Neural crest cell (in vitro differentiated cells): ENCODE results near the gene INHBA. TPM values are rescaled to one million over a fixed set of nuclear protein-coding genes. Genes with fewer than 3 reads are reported as not detected.

Experiments
- DNase-seq: peaks from one replicate; pipeline ENCODE4 v3.0.0; 2021; ENCODE audit warnings: low read depth, mixed read lengths, low spot score
- H3K27ac Mint-ChIP-seq: one replicate; pipeline ENCODE4 v1.8.0; 2021; ENCODE audit warnings: mild to moderate bottlenecking, mixed read lengths; ENCODE audit not compliant: unreplicated experiment
- H3K27me3 Mint-ChIP-seq: 2 replicates; pipeline ENCODE4 v1.8.0; 2021; ENCODE audit warnings: low read depth, mild to moderate bottlenecking, mixed read lengths
- H3K36me3 Mint-ChIP-seq: 2 replicates; pipeline ENCODE4 v1.8.0; 2021; ENCODE audit warnings: low read depth, mild to moderate bottlenecking, mixed read lengths
- H3K4me1 Mint-ChIP-seq: 2 replicates; pipeline ENCODE4 v1.8.0; 2021; ENCODE audit warnings: mixed read lengths
- H3K4me3 Mint-ChIP-seq: one replicate; pipeline ENCODE4 v1.8.0; 2021; ENCODE audit warnings: mild to moderate bottlenecking, mixed read lengths
- H3K9me3 Mint-ChIP-seq: 2 replicates; pipeline ENCODE4 v1.8.0; 2021; ENCODE audit warnings: mixed read lengths
- total RNA-seq: library from RNA; stranded (reverse); gene quantifications from 2 replicates; pipeline ENCODE4 v1.2.1, GENCODE V29; 2021
- TF ChIP-seq, protein P1 (sequence below): fragments of 200-600 bp; sonication (generic); conservative IDR thresholded peaks from 2 replicates; pipeline ENCODE4 v1.5.0; 2021; ENCODE audit warnings: antibody characterized with exemption, mild to moderate bottlenecking

The INHBA gene
- total RNA-seq, 1 donor from 2014 or later, result 0.07 TPM

DNA sequence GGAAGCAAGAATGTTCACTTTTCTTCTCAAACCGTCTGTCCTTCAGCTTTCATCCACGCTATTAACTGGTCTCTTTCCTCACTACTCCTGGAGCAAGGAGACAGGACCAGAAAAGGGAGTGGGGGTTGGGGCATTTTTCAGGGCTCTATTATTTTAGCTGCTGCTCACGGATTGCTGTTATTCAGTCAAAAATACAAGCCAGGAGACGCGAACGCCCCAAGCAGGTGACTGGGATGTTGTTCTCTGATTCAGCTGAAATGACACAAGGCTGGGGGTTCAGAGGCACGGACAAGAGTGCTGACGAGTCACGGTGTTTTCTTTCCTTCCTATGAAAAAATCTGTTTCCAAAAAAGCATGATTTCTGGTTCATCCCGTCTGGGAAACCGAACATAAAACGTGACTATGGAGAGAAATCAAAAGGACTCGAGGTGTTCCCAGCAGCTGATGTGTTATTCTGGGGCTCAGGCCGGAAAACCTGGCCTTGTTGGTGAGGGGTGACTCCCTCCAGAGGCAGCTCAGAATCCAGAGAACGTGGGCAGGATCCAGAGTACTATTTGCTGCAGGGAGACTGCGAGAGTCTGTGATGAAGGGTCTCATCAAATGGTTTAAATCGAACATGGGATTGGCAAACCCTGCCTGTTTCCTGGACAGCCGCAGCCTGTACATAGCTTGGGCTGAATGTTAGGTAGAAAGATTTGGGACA, 3.5 kb upstream of the INHBA start:
- Mint-ChIP-seq H3K36me3 (no peaks in the 10 kb centered on the region), H3K4me3 (peak overlapping the region; percentile 88), H3K27ac (no peak overlapping the region), H3K27me3 (peaks cover 76% of the 10 kb centered on the region), H3K4me1 (peaks cover 24% of the 10 kb centered on the region), H3K9me3 (no peaks in the 10 kb centered on the region)
- no peak for DNase-seq
- TF ChIP-seq, protein P1, sequence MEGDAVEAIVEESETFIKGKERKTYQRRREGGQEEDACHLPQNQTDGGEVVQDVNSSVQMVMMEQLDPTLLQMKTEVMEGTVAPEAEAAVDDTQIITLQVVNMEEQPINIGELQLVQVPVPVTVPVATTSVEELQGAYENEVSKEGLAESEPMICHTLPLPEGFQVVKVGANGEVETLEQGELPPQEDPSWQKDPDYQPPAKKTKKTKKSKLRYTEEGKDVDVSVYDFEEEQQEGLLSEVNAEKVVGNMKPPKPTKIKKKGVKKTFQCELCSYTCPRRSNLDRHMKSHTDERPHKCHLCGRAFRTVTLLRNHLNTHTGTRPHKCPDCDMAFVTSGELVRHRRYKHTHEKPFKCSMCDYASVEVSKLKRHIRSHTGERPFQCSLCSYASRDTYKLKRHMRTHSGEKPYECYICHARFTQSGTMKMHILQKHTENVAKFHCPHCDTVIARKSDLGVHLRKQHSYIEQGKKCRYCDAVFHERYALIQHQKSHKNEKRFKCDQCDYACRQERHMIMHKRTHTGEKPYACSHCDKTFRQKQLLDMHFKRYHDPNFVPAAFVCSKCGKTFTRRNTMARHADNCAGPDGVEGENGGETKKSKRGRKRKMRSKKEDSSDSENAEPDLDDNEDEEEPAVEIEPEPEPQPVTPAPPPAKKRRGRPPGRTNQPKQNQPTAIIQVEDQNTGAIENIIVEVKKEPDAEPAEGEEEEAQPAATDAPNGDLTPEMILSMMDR, result no peak

DNA sequence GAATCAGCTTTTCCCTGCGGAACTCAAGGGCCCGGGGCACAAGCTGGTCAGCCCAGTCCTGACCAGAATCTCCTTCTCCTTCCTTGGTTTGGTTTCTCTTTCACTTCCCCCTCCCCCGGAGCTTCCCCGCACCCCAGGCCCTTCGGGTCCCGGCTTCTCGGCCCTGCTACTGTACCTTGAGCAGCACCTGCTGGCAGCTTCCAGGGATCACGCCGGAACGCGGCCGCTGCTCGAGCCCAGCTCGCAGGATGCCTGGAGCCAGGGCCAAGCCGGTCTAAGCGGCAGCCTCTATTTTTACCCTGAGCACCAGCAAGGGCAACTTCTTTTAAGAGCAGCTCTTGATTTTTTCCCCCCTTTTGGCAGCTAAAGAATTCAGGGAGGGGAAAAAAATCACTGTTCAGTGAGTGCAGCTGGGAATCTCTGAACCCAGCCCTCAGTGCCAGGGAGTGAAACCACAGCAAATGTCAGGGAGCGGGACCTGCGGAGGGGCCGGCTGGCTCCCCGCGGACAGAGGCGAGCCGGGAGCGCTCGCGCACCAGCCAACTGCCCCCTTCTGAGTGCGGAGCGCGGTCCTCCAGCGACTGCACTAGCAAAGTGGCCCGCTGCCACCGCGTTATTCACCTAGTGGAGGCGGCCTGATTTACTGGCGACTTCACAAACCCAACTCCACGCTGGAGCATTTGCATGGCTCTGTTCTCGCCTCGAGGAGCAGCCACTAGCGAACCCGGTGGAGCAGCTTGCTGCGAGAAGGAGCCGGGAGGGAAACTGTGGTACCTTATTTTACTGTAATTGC, 2.4 kb upstream of the INHBA start:
- Mint-ChIP-seq H3K9me3 (no peaks in the 10 kb centered on the region), H3K4me1 (peaks cover 32% of the 10 kb centered on the region), H3K36me3 (no peaks in the 10 kb centered on the region), H3K27ac (no peak overlapping the region), H3K27me3 (peaks cover 81% of the 10 kb centered on the region), H3K4me3 (peak overlapping the region; percentile 88)
- peak; percentile 68 for DNase-seq
- TF ChIP-seq, protein P1, result peak; percentile 78

DNA sequence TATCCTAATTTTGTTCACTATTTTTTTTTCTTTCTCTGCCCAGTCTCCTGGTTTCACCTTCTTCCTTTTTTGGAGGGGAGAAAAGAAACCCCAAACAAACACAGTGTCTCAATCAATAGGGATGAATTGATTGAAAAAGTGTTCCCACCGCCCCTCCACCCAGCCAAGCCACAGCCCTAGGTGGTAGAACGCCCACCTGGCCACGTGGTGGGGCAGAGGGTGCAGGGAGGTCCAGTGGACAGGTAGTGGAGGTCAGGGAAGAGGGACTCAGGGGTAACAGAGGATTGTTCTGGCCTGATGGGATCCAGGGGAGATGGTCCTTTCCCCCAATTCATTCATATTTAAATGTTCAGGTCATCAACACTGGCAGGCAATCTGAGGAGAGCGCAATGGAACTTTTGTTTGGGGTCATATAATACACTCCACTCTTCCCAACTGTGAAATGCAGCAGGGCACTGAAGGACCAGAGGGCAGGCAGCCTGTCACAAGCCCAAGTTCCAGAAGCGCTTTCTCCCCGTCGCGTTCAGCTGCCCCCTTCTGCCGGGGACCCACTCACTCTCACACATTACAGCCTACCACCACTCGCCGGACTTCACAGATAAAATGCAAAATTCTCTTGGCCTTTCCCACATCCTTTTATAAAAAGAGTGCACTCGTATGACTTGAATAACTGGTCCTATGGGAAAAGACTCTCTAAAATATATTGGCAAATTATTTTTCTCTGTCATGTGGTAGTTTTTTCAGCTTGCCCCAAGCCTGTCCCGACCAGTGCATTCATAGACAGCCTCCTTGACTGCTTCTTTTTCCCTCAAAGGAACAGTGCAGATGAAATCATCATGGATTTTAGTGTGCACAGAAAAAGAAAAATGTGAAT, 1.6 kb downstream of the INHBA start:
- TF ChIP-seq, protein P1, result no peak
- Mint-ChIP-seq H3K4me1 (peaks cover 41% of the 10 kb centered on the region), H3K27ac (no peak overlapping the region), H3K9me3 (no peaks in the 10 kb centered on the region), H3K27me3 (peaks cover 91% of the 10 kb centered on the region), H3K36me3 (no peaks in the 10 kb centered on the region), H3K4me3 (peak overlapping the region; percentile 29)
- no peak for DNase-seq

DNA sequence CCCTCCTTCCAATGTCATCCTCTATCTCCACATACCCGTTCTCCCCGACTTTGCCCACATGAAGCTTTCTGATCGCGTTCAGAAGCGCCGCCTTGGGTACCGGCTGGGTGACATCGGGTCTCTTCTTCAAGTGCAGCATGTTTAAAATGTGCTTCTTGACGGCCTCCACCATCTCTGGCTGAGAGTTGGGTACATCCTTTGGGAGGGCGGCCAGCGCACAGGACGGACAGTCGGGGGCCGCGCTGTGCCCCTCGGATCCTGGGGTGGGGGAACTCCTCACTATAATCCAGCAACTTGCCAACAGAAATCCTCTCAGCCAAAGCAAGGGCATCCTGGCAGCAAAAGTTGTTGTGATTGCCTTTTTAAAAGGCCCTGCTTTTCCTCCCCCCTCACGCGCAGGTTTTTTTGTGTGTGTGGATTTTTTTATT, 2.8 kb downstream of the INHBA start:
- Mint-ChIP-seq H3K36me3 (no peaks in the 10 kb centered on the region), H3K27me3 (peaks cover 83% of the 10 kb centered on the region), H3K9me3 (no peaks in the 10 kb centered on the region), H3K27ac (no peak overlapping the region), H3K4me1 (peaks cover 30% of the 10 kb centered on the region), H3K4me3 (peak overlapping the region; percentile 76)
- no peak for DNase-seq
- TF ChIP-seq, protein P1, result no peak

DNA sequence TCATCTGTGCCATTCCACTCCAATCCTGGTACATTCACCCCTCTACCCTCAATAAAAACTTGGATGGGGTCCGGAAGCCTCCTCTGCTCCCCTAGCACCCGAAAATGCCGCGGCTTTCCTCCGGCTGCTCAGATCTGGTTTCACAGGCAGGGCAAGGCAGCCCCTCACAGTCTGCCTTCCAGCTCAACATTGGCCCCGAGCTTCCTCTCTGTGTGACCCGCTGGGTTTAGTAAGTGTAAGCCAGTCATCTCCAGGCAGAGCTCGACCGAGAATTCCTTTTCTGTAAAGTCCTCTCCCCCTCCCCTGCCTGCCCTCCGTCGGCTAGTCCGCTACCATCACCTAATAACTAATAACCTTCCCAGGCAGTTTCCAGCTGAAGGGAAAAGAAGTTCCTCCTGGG, 3.4 kb downstream of the INHBA start:
- Mint-ChIP-seq H3K36me3 (no peaks in the 10 kb centered on the region), H3K4me3 (no peak overlapping the region), H3K27me3 (peaks cover 78% of the 10 kb centered on the region), H3K27ac (no peak overlapping the region), H3K4me1 (peaks cover 29% of the 10 kb centered on the region), H3K9me3 (no peaks in the 10 kb centered on the region)
- TF ChIP-seq, protein P1, result no peak
- no peak for DNase-seq
